ENCODE data around the gene SMARCAL1. TPM values are rescaled to one million over a fixed set of nuclear protein-coding genes. Genes with fewer than 3 reads are reported as not detected.
"Not testable (repeated sequence)": the region's sequence is repeated elsewhere in the genome, so short reads cannot be mapped to it uniquely, and the experiment has no call there.

The SMARCAL1 gene
- polyA plus RNA-seq, 4 donors, result 5.4 to 15.4 (median 8.3) TPM

DNA sequence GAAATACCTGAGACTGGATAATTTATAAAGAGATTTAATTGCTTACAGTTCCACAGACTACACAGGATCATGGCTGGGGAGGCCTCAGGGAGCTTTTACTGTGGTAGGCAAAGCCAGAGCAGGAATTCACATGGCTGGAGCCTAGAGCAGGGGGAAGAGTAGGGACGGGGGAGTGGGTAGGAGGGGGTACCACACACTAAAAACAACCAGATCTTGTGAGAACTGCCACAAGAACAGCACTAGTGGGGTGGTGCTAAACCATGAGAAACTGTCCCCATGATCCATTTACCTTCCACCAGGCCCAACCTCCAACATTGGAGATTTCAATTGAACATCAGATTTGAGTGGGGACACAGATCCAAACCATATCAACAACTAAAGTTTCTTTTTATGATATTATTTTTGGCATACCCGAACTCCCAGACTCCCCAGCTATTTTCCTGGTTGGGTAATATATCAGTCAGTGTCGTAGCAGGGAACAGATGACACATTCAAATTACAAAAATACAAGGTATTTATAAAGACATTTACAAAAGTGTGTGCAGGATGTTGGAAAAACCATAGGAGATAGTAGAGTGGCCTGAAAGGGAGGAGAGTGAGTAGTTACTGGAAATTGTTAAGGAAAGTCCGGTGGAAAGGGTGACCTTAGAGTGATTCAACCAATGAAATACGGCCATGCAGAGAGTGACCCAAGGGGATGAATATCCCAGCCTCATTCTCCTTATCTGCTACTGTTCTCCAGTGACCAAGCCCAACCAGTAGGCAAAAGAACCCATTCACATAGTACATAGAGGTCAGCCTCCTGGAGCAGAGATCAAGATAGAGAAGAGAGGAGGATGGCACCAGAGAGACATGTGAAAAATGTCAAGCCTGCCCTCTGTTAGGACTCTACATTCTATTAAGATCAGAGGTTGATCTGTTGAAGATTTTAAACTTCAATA, 95.2 kb downstream of the SMARCAL1 start:
- H3K4me1 ChIP-seq (ENCODE audit: control insufficient read depth in 3 of 3, insufficient read depth in 2 of 3, low read depth in 1 of 3, low read length in 2 of 3), result peaks cover 0 to 3% (median 0%) of the 10 kb centered on the region in 3 donors
- no peak overlapping the region for H3K27ac ChIP-seq (ENCODE audit: low read depth in 1 of 3, low read length in 2 of 3)
- no peaks in the 10 kb centered on the region for H3K27me3 ChIP-seq (ENCODE audit: control insufficient read depth in 3 of 3, insufficient read depth in 3 of 3, low read length in 3 of 3)
- H3K4me3 ChIP-seq (ENCODE audit: low read depth in 1 of 3, low read length in 3 of 3), result no peak overlapping the region
- WGBS, 3 donors, result 88 to 90% (median 90%) methylated on average over 5 of the region's 5 CpGs
- H3K9me3 ChIP-seq (ENCODE audit: control insufficient read depth in 2 of 2, insufficient read depth in 1 of 2, low read depth in 1 of 2, low read length in 1 of 2), result no peaks in the 10 kb centered on the region
- peaks cover 5 to 16% (median 10%) of the 10 kb centered on the region in 3 donors for H3K36me3 ChIP-seq (ENCODE audit: control insufficient read depth in 3 of 3, insufficient read depth in 2 of 3, low read depth in 1 of 3, low read length in 3 of 3)
- no peak for DNase-seq
- FAIRE-seq, result no peak

DNA sequence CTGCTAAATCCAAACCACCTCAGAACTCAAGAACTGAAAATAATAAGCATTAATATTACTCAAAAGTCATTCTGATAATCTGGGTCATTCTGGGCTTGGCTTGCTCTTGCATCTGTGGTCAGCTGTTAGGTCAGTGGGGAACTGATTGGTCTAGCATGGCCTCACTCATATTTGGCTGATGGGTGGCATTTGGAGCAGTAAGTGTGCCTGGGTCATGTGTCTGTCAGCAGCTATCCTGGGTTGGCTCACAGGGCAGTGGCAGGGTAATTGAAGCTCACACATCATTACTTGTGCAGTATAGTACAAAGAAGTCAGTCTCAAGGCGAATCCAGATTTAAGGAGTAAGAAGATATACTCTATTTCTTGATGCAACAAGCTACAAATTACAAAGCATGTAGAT, 95.9 kb downstream of the SMARCAL1 start:
- WGBS, 3 donors, result 91 to 100% (median 95%) methylated on average over 1 of the region's 1 CpG
- no peaks in the 10 kb centered on the region for H3K4me1 ChIP-seq (ENCODE audit: control insufficient read depth in 3 of 3, insufficient read depth in 2 of 3, low read depth in 1 of 3, low read length in 2 of 3)
- H3K36me3 ChIP-seq (ENCODE audit: control insufficient read depth in 3 of 3, insufficient read depth in 2 of 3, low read depth in 1 of 3, low read length in 3 of 3), result peaks cover 0 to 16% (median 4%) of the 10 kb centered on the region in 3 donors
- FAIRE-seq (no peak), DNase-seq (no peak)
- no peak overlapping the region for H3K4me3 ChIP-seq (ENCODE audit: low read depth in 1 of 3, low read length in 3 of 3)
- H3K27me3 ChIP-seq (ENCODE audit: control insufficient read depth in 3 of 3, insufficient read depth in 3 of 3, low read length in 3 of 3), result no peaks in the 10 kb centered on the region
- no peak overlapping the region for H3K27ac ChIP-seq (ENCODE audit: low read depth in 1 of 3, low read length in 2 of 3)
- no peaks in the 10 kb centered on the region for H3K9me3 ChIP-seq (ENCODE audit: control insufficient read depth in 2 of 2, insufficient read depth in 1 of 2, low read depth in 1 of 2, low read length in 1 of 2)

DNA sequence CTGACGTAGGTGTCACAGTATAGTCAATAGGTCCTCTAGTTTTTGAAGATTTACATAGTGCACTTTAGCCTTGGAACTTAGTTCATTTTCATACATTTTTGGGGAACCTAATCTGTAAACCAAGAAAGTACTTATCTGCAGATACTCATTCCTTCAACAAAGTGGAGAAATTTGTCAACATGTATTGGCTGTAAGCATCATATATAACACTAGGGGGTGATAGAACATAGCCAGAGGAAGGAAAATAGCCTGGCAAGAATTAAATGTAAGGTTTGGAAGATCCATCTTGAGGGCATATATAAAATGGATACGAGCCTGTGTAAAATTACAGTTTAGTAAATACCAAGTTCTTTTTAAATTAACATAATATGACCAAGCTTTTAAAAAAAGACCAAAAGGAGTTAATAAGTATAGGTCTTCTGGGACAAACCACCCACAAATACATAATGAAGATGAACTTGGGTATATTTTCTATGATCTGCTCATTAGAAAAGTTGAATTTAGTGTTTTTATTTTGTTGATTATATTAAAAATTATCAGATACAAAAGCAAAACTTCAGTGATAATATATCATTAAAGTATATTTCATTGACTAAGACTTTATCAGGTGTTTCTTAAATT, 104.6 kb downstream of the SMARCAL1 start:
- DNase-seq, result peak; percentile 46 to 56
- no peaks in the 10 kb centered on the region for H3K36me3 ChIP-seq (ENCODE audit: control insufficient read depth in 3 of 3, insufficient read depth in 2 of 3, low read depth in 1 of 3, low read length in 3 of 3)
- H3K27me3 ChIP-seq (ENCODE audit: control insufficient read depth in 3 of 3, insufficient read depth in 3 of 3, low read length in 3 of 3), result no peaks in the 10 kb centered on the region
- H3K27ac ChIP-seq (ENCODE audit: low read depth in 1 of 3, low read length in 2 of 3), result no peak overlapping the region
- H3K4me3 ChIP-seq (ENCODE audit: low read depth in 1 of 3, low read length in 3 of 3), result no peak overlapping the region
- 43 to 47% (median 45%) methylated on average over 2 of the region's 2 CpGs for WGBS, 3 donors
- H3K4me1 ChIP-seq (ENCODE audit: control insufficient read depth in 3 of 3, insufficient read depth in 2 of 3, low read depth in 1 of 3, low read length in 2 of 3), result no peaks in the 10 kb centered on the region
- H3K9me3 ChIP-seq (ENCODE audit: control insufficient read depth in 2 of 2, insufficient read depth in 1 of 2, low read depth in 1 of 2, low read length in 1 of 2), result no peaks in the 10 kb centered on the region
- FAIRE-seq, result no peak

DNA sequence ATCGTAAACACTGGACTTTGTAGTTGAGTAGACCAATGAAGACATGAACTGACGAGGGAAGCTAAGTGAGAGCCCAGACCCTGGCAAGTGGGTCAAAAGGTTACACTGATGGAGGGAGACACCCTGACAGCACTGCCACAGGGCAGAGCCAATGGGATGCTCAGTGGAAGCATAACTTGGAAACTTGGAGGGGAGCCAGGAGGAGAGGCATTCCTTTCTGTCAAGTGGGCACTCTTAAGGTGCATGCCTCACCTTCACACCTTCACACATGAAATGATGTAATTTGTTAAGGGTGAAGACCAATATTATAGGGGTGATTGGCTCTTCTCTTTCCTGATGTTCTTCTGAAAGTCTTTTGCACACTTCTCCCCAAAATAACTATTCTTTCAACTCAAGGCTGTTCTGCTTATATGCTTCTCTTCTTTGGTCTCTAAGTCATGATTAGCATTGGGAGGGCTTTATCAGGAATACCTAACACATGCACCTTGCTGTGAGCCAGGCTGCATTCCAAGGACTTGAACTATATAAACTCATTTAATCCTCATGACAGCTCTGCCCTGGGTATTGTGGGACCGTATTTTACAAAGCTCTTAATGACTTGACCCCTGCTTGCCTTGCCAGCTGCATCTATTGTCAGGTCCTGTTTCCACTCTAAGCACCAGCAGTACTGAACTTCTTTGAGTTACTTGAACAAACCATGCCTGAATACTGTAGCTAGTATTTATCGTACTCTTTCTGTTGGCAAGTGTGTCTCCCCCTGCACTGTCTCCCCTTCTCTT, 105.4 kb downstream of the SMARCAL1 start:
- no peak for FAIRE-seq
- Histone ChIP-seq H3K36me3 (ENCODE audit: control insufficient read depth in 3 of 3, insufficient read depth in 2 of 3, low read depth in 1 of 3, low read length in 3 of 3) (no peaks in the 10 kb centered on the region), H3K27me3 (ENCODE audit: control insufficient read depth in 3 of 3, insufficient read depth in 3 of 3, low read length in 3 of 3) (no peaks in the 10 kb centered on the region), H3K9me3 (ENCODE audit: control insufficient read depth in 2 of 2, insufficient read depth in 1 of 2, low read depth in 1 of 2, low read length in 1 of 2) (no peaks in the 10 kb centered on the region), H3K4me3 (ENCODE audit: low read depth in 1 of 3, low read length in 3 of 3) (no peak overlapping the region), H3K4me1 (ENCODE audit: control insufficient read depth in 3 of 3, insufficient read depth in 2 of 3, low read depth in 1 of 3, low read length in 2 of 3) (no peaks in the 10 kb centered on the region), H3K27ac (ENCODE audit: low read depth in 1 of 3, low read length in 2 of 3) (no peak overlapping the region)
- no peak for DNase-seq
- WGBS, 3 donors, result 82 to 91% (median 85%) methylated on average over 4 of the region's 4 CpGs

DNA sequence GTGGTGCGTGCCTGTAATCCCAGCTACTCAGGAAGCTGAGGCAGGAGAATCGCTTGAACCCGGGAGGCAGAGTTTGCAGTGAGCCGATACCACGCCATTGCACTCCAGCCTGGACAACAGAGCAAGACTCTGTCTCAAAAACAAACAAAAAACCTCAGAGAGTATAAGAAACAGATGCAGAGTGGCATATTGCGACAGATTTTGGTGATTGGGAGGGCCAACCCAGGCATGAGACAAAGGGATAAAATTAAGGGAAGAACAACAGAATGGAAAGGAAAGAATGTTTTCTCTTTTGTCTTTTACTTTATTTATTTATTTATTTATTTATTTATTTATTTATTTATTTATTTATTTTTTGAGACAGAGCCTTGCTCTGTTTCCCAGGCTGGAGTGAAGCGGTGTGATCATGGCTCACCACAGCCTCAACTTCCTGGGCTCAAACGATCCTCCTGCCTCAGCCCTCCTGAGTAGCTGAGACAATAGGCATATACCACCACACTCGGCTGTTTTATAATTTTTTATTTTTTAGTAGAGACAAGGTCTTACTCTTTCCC, 106.4 kb downstream of the SMARCAL1 start:
- 83 to 90% (median 88%) methylated on average over 9 of the region's 9 CpGs for WGBS, 3 donors
- FAIRE-seq; H3K27ac ChIP-seq (ENCODE audit: low read depth in 1 of 3, low read length in 2 of 3): not testable (repeated sequence)

DNA sequence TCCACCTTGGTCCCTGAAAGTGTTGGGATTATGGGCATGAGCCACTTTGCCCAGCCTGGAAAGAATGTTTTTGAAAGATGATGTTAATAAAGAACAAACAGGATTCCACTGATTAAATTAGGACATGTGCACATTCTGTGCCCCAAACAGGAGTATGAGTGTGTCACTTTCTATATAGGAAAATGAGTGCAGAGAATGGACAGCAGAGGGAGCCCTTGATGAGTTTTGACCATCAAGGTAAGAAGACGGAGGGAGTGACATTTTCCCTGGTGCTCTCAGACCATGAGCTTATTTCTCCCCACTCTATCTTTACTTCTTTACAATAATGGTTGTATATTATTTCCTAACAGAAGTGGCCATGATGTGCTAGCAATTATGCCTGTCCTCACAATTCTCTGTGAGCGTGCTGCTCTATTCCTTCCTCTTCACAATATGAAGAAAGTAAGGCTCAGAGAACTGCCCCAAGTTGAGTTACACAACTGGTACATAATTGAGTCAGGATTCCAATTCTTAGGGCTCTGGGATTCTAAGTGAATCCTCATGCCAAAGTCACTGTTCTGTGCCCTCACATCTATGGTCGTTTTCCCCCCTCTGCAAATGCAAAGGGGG, 107.0 kb downstream of the SMARCAL1 start:
- no peaks in the 10 kb centered on the region for H3K4me1 ChIP-seq (ENCODE audit: control insufficient read depth in 3 of 3, insufficient read depth in 2 of 3, low read depth in 1 of 3, low read length in 2 of 3)
- no peak overlapping the region for H3K4me3 ChIP-seq (ENCODE audit: low read depth in 1 of 3, low read length in 3 of 3)
- H3K27me3 ChIP-seq (ENCODE audit: control insufficient read depth in 3 of 3, insufficient read depth in 3 of 3, low read length in 3 of 3), result no peaks in the 10 kb centered on the region
- H3K36me3 ChIP-seq (ENCODE audit: control insufficient read depth in 3 of 3, insufficient read depth in 2 of 3, low read depth in 1 of 3, low read length in 3 of 3), result no peaks in the 10 kb centered on the region
- no peak for FAIRE-seq
- 61 to 67% (median 66%) methylated on average over 3 of the region's 3 CpGs for WGBS, 3 donors
- DNase-seq, result peak; percentile 81 to 90
- no peak overlapping the region for H3K27ac ChIP-seq (ENCODE audit: low read depth in 1 of 3, low read length in 2 of 3)
- H3K9me3 ChIP-seq (ENCODE audit: control insufficient read depth in 2 of 2, insufficient read depth in 1 of 2, low read depth in 1 of 2, low read length in 1 of 2), result peaks cover 0 to 3% of the 10 kb centered on the region in 2 donors

More for the DNA sequence above, 106.4 kb downstream of the SMARCAL1 start:
- not testable (repeated sequence) for H3K36me3 ChIP-seq (ENCODE audit: control insufficient read depth in 3 of 3, insufficient read depth in 2 of 3, low read depth in 1 of 3, low read length in 3 of 3); H3K4me1 ChIP-seq (ENCODE audit: control insufficient read depth in 3 of 3, insufficient read depth in 2 of 3, low read depth in 1 of 3, low read length in 2 of 3); H3K9me3 ChIP-seq (ENCODE audit: control insufficient read depth in 2 of 2, insufficient read depth in 1 of 2, low read depth in 1 of 2, low read length in 1 of 2); H3K27me3 ChIP-seq (ENCODE audit: control insufficient read depth in 3 of 3, insufficient read depth in 3 of 3, low read length in 3 of 3); DNase-seq; H3K4me3 ChIP-seq (ENCODE audit: low read depth in 1 of 3, low read length in 3 of 3)

DNA sequence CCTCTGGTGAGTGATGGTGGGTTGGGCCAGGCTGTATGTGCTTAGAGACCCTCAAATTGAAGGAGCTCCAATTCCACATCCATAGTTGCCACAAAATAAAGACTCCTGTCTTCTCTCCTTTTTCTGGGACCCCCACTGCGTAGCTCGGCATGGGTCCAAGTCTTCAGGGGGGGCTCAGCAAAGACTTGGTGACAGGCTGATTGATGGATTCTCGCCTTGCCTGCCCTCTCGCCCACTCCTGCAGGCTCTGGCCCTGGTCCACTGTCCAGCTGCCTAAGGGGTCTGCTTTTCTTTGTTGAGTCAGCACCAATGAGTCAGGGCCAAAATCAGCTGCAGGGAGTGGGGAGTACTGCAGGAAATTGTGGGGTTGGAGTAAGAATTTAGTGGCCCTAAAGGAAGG, 107.8 kb downstream of the SMARCAL1 start:
- DNase-seq (no peak), FAIRE-seq (no peak)
- Histone ChIP-seq H3K4me3 (ENCODE audit: low read depth in 1 of 3, low read length in 3 of 3) (no peak overlapping the region), H3K27me3 (ENCODE audit: control insufficient read depth in 3 of 3, insufficient read depth in 3 of 3, low read length in 3 of 3) (no peaks in the 10 kb centered on the region), H3K9me3 (ENCODE audit: control insufficient read depth in 2 of 2, insufficient read depth in 1 of 2, low read depth in 1 of 2, low read length in 1 of 2) (peaks cover 0 to 9% of the 10 kb centered on the region in 2 donors), H3K36me3 (ENCODE audit: control insufficient read depth in 3 of 3, insufficient read depth in 2 of 3, low read depth in 1 of 3, low read length in 3 of 3) (no peaks in the 10 kb centered on the region), H3K27ac (ENCODE audit: low read depth in 1 of 3, low read length in 2 of 3) (no peak overlapping the region), H3K4me1 (ENCODE audit: control insufficient read depth in 3 of 3, insufficient read depth in 2 of 3, low read depth in 1 of 3, low read length in 2 of 3) (no peaks in the 10 kb centered on the region)
- WGBS, 3 donors, result 91 to 94% (median 94%) methylated on average over 4 of the region's 4 CpGs
